Left forelimb (tissue), 1 donor: ENCODE data around the gene RARB.

Experiments
- DNase-seq: peaks from one replicate; pipeline ENCODE4 v3.0.0-alpha.2; 2018; ENCODE audit warnings: low spot score

RARB gene

DNA sequence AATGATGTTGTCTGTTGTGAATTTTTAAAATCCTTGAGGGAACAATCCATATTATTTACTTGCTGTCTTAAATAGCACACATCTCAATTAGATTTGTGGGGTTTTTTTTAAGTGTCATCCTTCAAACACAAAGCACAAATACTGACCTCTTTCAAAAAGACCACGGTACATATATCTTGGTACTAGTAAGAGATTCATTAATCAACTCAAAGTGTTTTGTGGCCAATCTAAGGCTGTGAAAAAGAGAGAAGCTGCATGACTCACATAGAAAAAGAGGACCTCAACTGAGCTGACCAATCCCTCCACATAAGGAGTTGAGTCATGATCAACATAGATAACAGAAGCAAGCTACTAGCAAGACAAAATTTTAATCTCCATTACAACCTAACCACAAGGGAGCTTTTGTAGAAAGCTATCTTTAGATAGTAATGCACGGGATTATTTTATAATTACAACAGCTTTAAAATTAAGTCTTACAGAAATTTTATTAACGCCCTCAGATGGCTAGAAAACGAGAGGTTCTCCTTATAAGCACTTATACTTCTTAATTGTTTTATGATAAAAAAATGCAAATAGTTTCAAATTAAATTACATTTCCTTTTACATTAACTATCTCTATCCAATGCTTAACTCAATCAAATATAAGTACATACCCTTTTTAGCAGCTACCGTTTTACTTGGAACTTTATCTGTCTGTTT is 176.2 kb downstream of the RARB start:
- DNase-seq = no peak

DNA sequence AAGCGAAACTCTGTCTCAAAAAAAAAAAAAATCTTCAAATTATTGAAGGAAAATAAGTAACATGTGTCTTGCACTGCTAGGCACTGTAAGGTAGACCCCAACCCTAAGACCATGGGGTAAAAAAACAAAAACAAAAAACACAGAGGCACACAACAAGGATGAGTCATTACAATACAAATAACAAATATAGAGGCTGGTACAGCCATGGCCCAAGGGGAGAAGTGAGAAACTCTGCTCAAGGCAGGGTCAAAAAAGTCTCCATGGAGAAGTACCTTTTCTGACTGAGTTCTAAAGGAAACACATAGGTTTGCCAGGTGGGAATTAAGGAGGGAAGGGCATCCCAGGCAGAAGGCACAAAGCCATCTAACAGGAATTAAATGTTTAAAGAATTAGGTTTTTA is 182.1 kb downstream of the RARB start:
- no peak for DNase-seq

- DNase-seq = no peak
Observed at GRCh38 chr3:25610779-25611178, 182.7 kb downstream of the RARB start.

- DNase-seq = no peak
Observed at GRCh38 chr3:25611193-25611592, 183.1 kb downstream of the RARB start.

DNA sequence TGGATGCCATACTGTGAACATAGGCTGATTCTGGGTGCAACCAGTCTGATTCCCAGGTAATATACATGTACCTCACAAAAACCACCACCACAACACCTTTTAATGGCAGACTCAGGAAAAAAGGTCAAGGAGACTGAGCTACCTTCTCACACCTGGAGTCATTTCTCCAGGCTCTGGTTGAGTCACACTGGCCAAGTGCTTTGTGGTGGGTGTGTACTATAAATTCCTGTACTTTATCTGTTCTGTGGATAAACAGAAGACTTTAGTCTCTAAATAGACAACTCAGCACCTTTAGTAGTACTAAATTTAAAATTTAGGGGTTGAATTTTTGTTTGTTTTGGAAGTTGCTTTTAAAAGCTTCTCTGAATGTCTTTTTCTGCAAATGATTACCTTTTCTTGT is 190.0 kb downstream of the RARB start:
- DNase-seq = no peak

GRCh38 chr3:25619382-25619781 is 191.3 kb downstream of the RARB start:
- no peak for DNase-seq

- DNase-seq = no peak
Observed at GRCh38 chr3:25620493-25620892, 192.4 kb downstream of the RARB start.

DNA sequence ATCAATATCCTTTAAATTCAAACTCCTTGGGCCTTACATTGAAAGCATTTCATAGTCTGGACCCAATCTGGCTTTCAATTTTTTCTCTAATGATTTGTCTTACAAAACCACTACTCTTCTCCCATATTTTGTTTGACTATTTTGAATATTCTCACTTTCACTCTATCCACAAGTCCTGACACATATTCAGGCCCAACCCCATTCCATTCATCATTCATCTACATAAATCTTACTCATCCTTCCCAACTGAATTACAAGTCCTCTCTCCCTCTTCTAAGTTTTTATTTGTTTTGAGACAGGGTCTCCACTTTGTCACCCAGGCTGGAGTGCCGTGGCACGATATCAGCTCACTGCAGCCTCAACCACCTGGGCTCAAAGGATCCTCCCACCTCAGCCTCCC is 193.0 kb downstream of the RARB start:
- DNase-seq = no peak

DNA sequence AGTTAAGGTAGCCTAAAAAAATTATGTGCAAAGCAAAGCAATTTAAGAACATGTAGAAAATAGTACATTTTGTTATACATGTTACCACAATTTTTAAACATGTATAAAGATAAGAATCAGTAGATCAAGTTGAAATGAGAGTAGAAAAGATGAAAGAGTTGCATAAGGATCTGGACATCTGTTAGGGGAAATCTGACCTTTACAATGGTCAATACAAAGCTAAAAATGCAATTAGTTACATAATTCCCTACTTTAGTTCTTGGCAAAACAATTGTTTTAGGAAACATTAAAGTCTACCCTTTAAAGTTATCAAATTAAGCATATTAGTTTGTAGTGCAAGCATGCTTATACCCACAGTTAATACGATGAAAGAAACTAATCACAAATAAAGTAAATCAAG is 203.9 kb downstream of the RARB start:
- no peak for DNase-seq

GRCh38 chr3:25633919-25634318 is 205.9 kb downstream of the RARB start:
- DNase-seq = no peak

DNA sequence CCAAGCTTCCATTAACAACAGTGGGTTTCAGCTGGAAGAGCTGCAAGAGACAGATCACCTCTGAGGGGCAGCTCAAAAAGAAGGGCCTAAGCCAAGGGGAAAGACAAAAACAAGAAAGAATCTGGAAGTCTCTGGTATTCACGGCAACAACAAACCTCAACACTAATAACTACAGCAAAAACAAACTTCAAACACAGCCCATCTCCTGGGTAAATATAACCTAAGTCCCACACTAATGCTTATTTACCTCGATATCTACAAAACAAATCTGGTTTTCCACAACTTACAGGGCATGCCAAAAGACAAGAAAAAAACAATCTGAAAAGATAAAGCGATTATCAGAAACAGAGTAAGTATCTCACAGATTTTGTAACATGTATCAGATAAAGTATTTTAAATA is 207.0 kb downstream of the RARB start:
- no peak for DNase-seq
